HG03175 (cell line): ENCODE data around the gene KCNN4.

ENCODE experiments used
- ATAC-seq: cut with Tn5 transposase; IDR thresholded peaks from one replicate; pipeline ENCODE4 v1.9.1; 2021; ENCODE audit warnings: mild to moderate bottlenecking, moderate library complexity; ENCODE audit not compliant: unreplicated experiment

KCNN4 gene

DNA sequence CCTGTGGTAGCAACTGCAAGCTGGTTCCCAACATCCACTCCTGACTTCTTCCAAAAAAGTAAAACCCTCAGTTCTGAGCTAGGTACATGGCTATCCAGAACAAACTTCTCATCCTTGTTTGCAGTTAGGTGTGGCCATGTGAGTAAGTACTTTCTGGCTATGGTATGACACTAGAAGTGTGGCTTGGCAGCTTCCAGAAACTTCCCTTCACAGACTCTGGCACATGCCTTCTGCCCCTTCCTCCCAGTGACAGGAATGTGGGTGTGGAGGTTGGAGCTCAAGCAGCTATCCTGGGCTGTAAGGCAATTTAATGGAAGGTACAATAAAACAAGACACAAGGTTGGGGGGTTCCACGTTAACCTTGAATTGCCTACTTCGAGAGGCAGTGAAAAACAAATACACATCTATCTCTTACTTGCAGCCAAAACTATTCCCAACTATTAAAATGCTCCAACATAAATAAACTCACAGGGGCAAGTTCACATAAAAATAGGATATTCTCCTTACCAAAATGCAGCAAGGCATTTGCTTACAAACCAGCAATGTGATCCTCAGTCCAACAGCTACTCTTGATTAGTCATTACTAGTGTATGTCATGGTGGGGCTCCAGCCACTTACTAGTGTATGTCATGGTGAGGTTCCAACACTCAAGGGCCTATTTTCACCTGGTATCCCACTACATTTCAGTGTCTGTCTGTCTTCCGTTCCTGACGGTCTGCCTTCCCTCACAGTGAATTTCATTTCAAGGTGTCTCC, 29.1 kb downstream of the KCNN4 start:
- no peak for ATAC-seq

DNA sequence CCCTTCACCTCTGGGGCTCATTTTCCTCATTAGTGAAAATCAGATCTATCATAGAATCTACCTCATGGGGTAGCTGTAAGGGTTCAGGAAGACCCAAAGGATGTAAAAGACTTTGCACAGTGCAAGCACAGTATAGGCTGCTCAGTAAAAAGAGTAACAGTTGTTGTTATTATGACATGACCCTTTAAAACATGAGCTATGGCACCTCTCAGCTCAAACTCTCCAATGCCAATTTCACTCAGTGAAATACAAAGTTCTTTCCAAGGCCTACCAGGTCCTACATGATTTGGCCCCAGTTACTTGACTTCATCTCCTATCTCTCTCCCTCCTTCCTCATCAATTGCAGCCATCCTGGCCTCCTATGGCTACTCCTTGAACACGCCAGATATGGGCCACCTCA, 30.9 kb downstream of the KCNN4 start:
- ATAC-seq, result no peak

DNA sequence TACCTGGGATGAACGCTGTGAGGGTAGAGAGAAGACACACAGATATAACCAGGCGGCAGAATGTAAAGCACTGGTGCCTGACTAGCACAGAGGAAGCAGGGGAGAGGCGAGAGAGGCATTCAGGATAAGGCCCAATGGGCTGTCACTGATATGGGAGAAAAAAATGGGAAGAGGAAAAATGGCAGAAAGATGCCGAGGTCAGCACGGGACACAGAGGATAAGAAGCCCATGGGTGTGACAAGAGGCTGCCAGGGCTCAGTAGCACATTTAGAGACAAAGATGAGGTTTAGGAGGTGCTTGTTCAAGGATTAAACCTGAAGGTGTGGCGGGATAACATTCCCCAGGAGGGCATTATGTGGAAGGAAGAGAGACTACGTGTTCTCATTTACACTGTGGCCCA, 31.6 kb downstream of the KCNN4 start:
- no peak for ATAC-seq

DNA sequence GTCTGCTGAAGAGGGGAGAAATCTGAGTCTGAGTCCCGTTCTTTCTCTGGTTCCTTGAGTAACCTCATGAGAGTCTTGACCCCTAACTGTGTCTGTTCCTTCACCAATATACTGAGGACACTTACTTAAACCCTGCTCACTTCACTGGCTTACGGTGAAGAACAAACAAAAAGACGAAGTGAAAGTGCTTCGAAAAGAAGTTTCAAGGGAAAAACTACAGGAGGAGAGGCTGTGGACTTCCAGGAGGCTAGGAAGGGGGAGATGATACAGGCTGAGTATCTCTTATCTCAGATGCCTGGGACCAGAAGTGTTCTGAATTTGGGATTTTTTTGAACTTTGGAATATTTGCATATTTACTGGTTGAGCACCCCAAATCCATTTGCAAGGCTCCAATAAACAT, 32.1 kb downstream of the KCNN4 start:
- no peak for ATAC-seq

DNA sequence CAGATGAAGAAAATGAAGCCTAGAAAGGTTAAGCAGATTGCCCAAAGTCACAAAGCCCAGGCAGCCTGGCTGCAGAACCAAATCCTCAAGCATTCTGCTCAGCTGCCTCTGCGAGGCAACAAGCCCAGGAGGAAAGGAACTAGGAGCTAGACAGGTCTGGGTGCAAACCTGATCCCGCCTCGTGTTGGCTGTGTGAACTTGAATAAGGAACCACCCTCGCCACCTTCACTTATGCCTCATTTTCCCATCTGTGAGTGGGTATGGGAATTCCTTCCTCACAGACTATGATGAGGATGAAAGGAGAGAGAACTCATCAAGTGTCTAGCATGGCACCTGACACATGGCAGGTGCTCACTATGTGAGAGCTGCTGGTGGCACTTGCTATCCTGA, 32.6 kb downstream of the KCNN4 start:
- no peak for ATAC-seq

DNA sequence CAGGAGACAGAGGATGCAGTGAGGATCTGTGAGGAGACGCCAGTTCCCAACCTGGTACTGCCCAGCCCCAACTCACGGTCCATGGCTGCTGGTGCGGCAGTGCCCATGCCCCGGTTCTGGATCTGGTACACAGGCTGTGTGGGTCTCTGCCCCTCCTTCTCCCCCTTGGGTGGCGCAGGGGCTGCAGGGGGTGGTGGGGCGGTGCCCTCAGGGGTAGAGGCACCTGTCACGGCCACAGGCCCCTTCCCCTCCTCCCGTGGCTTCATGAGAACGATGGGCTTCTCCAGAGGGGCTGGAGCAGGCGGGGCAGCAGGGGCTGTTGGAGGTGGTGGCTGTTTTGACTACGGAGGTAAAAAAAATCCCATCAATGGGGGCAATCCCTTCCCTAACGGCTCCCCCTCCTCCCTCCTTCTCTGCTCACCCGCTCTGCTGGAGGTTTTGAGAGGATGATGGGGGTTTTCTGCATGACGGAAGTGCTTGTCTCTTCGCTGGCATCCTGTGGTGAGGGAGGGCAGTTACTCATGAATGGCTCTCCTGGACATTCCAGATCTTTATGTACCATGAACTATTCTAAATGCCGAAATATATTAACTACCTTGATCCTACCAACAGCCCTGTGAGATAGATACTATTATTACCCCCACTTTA, 33.1 kb downstream of the KCNN4 start:
- ATAC-seq, result no peak

DNA sequence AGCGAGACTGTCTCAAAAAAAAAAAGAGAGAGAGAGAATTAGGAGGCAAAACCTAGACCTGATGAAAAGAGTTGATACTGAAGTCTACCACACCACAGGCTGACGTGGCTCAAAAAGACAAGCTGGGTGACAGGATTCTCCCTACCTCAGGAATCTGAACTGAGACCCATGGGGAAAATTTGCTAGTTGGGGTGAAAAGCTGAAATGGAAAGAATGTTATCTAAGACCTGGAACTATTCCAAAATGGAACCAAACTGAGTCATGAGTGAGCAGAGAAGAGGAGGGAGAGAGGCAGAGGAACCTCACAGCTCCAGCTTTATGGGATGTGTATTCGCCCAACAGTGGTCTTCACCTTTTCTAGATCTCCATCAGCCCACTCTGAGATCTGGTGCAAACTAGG, 37.7 kb downstream of the KCNN4 start:
- ATAC-seq, result no peak

DNA sequence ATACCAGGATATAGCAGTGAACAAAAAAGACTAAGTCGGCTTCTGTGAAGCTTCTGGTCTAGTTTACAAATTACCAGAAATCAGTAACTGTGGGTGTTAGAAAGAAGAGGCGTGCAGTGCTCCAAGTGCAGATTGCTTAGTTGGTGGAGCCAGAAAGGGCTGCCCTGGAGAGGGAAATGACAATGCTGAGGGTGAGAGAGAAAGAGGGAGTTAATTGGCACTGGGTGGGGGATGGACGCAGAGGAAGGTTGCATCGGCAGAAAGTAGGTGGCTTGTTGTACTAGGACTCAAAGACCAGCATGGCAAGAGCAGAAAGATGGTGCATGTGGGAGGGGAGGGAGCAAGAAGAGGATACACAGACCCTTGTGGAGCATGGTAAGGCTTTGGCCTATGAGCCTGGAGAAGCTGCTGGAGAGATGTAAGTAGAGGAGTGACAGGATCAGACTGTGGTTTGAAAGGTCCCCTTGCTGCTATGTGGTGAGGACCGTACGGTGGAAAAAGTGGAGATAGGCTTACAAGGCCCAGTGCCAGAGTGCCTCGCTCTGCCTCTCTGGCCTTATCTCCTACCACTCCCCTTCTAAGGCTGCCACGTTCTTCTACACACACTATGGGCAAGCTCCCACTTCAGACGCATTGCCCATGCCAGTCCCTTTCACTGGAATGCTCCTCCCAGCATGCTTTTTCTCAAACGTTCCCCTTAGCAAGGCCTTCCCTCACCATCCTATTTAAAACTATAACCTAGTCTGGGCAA, 39.5 kb downstream of the KCNN4 start:
- ATAC-seq, result no peak

DNA sequence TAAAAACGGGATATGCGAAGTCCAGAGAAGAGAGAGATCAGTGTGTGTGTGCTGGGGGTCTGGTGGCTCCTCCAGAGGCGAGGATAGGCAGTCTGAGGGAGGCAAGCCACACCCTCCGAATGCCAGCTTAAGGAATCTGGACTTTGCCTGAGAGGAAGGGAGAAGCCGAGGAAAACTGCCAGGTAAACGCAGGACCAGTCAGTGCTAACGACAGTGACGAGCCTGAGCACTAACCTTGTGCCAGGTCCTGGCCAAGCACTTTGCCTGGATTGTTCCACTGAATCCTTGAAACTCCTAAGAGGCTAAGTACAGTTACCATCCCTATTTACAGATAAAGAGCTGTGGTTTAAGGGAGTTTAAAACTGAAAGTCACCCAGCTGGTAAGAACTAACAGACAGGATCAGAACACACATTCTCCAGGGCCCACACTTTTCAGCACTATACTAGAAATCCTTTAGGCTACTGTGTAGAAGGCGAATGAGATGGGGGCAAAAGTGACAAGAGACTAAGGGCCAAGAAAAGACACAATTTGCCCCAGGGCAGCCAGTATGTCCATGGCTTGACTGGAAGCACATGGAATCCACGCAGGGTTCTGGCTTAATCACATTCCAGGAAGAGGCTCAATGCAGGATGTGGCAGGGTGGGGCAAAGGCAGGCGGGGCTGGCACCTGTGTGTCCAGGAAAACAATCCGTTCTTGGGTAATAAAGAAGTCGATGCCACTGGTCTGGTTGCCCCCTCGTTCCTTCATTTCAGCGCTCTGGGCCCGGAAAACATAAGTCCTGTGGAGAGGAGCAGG, 41.1 kb downstream of the KCNN4 start:
- no peak for ATAC-seq

DNA sequence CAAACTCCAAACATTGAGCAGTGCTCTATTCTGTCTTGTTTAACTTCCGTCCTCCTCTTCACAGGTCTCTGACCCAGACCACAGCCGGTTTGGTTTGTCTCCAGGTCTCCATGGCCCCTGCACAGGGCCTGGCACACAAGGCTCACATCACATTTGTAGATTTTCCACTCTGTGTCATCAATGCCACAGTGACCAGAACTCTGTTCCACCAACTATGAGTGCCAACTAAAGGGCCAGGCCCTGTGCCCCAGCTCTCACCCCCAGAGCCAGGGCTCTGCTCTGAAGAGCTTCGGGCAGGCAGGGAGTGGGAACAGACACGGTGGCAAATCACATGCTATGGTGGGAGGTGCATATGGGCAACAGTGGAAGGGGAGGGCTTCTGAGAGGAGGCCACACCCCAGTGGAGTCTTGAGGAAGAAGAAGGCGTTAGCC, 42.0 kb downstream of the KCNN4 start:
- no peak for ATAC-seq

DNA sequence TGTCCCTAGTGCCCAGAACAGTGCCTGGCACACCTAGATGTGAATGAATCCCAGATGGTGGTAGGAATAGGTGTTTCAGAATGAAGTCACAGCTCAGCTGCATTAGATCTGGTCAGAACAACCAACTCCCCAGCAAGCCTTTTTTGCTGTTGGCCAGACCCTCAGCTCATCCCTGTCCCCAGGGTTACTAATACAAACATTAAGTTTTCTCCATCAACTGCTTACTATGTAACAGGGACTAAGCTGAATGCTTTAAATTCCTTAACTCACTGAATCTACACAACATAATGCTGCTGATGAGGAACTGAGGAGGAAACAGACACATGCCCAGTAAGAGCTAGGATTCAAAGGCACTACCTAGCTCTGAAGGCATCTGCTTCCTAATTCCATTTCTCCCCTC, 44.8 kb downstream of the KCNN4 start:
- no peak for ATAC-seq

DNA sequence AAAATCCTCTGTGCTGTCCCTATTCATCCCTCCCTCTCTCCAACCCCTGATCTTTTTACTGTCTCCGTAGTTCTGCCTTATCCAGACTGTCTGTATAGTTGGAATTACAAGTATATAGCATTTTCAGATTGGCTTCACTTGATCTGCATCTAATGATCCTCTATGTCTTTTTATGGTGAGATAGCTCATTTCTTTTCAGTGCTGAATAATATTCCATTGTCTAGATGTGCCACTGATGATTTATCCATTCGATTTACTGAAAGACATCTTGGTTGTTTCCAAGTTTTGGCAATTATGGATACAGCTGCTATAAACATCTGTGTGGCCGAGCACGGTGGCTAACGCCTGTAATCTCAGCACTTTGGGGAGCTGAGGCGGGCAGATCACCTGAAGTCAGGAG, 45.8 kb downstream of the KCNN4 start:
- no peak for ATAC-seq

DNA sequence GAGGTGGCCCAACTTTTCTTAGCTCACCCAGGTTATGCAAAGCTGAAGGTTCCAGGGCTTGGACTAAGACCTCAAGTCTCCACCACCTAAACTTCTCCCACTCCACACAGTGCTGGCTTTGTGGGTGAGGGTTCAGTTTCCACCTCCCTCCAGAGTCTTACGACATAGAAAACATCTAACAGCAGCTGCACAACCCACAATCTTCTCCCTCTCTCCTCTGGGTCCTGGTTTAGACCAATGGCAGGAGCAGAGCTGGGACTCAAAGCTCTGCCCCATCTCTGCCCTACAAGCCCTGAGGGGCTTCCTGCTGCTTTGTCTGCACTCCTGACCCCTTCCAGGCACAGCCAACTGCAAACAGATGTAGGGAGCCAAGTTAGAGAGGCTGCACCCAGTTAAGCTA, 48.9 kb downstream of the KCNN4 start:
- no peak for ATAC-seq

DNA sequence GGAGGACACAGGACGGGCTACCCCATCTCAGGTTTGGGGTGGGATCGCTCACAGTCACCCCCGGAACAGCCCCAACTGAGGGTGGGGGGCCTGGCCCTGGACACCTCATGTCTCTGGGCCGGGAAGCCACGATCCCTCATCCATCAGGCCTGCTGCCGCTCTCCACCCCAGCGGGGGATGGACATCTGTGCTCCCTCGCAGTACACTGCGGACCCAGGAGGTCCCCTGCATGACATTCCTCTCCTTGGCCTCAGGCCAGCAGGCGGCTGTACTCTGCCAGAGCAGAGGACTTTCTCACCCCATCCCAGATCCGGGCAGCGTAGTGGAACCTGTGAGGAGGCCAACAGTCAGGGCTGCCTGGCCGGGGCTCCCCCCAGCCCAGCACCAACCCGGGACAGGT, 49.4 kb downstream of the KCNN4 start:
- no peak for ATAC-seq

DNA sequence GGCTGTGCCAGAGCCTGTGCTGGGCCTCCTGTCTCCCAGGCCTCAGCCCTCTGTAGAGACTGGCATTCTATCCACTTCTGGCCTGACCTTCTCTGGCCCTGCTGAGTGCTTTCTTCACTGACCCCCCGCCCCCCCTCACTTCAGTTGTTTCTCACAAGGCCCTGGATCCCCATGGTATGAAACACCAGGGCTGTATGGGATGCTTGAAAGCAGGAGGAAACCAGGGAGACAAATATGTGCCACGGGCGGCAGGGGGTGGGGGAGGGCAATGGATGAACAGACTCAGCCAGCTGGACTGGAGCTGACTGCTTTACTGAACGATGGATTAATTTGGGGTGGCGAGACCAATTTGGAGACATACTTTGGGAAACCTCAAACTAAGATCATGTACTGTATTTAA, 50.9 kb downstream of the KCNN4 start:
- ATAC-seq, result no peak

DNA sequence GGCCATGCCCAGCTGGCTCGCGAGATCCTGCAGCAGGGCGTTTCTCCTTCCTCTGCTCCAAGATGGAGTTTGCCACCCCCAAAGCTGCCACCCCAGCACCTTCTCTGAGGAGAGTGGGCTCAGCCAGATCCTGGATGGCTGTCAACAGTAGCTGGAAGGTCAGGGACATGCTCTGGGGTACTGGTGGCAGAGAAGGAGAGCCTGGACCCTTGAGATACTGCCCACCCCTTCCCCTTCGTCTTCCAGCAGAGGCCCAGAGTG, 53.2 kb downstream of the KCNN4 start:
- no peak for ATAC-seq

DNA sequence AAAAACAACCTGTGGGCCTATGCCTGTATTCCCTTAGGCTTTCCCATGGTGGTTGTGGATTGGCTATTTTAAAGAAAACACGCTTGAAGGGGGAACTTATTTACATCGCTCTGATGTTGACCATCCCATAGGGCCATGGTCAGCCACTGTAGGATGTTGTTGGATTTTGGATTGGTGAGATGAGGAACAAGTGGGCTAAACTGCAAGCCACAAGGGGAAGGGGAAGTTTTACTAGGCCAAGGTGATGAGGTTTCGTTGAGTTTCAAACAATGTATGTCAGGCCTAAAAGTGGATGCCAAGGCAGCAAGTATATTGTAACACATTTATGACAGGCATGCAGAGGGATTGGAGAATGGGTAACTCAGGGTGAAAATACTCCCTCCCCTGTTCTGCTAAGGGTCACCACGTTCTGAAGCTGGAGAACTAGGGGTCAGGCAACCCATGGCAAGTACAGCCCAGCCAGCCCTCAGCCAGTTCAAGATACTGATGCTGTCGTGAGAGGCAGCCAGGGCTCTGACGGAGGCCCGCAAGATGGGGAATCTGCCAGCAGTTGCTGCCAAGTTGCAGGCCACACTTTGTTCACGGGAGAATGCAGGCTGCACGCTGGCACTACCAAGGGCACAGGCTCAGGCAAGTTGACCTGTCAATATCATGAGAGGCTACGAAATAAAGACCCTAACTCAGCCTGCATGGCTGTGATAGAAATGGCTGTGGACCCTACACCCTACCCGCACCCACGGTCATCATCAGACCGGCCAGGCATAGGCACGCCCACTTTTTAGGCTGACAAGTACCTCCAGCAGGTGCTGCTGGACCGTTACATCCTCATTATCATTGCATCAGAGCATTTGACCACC, 53.8 kb downstream of the KCNN4 start:
- no peak for ATAC-seq

DNA sequence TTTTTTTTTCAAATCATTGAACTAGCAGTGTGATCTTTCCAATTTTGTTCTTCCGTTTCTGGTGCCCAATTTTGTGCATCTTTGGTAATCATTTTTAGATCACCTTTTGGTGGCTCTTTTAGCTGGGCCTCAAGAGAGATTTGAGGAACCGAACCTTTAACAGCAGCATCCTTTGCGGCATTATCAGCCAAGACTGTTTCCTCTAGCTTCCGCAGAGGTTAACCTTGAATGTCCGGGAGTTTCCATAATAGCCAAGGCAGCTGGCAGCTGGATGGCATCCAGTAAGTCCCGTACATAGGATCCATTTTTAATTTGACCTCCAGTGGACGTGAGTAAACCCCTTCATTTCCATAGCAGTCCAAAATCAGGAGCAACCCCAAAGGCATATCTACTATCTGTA, 55.3 kb downstream of the KCNN4 start:
- no peak for ATAC-seq

DNA sequence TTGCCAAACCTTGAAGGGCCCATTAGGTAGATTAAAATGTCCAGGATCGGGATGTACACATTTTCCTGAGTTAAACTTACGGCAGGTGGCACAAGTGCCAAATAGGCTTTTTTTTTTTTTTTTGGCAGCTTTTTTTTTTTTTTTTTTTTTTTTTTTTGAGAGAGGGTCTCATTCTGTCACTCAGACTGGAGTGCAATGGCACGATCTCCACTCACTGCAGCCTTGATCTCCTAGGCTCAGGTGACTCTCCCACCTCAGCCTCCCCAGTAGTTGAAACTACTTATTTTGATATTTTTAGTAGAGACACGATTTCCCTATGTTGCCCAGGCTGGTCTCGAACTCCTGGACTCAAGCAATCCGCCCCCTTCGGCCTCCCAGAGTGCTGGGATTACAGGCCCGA, 55.9 kb downstream of the KCNN4 start:
- ATAC-seq, result no peak

DNA sequence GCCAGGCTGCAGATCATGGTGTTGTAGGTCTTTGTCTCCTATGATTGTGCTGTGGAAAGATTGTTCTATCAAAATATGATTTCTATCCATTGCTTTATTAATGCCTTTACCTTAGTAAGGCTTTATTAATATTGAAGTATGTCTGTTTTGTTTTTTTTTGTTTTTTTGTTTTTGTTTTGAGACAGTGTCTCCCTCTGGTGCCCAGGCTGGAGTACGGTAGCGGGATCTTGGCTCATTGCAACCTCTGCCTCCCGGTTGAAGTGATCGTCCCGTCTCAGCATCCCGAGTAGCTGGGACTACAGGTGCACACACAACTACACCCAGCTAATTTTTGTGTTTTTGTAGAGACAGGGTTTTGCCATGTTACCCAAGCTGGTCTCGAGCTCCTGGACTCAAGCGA, 57.2 kb downstream of the KCNN4 start:
- no peak for ATAC-seq
